Hindlimb muscle (tissue), 1 donor: ENCODE results near the gene MRPL38. TPM values are rescaled to one million over a fixed set of nuclear protein-coding genes. Genes with fewer than 3 reads are reported as not detected.

Source experiments
- DNase-seq: peaks from one replicate; pipeline ENCODE4 v3.0.0-alpha.2; 2013
- polyA plus RNA-seq: library from polyadenylated mRNA; unstranded; fragments of 120-200 nt; gene quantifications from one replicate; pipeline ENCODE4 v1.2.1, GENCODE V29; 2013; ENCODE audit not compliant: insufficient read length

MRPL38 gene
- polyA plus RNA-seq, 1 donor = 68.7 TPM

DNA sequence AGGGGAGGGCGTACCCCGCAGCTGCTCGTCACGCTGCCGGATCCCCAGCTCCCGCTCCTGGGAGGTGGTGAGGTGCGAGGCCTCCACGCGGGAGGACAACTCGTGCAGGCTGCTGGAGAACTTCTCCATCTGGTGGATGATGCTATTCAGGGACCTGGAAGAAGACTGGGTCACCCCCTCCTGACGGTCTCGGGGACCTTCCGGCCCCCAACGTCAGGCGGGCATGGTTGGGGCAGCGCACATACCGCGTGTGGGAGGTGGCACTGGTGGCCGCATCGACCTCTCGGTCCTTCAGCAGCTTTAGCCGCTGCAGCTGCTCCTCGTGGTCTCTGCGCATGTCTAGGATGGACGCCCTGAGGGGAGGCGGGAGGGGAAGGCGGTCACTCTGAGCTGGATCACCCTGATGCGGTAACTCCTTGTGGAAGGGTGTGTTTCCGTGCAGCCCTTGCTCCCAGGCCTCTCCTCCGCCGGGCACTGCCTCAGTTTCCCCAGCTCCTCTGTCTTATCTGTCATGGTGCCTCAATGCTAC lies 13.3 kb upstream of the MRPL38 start:
- no peak for DNase-seq

DNA sequence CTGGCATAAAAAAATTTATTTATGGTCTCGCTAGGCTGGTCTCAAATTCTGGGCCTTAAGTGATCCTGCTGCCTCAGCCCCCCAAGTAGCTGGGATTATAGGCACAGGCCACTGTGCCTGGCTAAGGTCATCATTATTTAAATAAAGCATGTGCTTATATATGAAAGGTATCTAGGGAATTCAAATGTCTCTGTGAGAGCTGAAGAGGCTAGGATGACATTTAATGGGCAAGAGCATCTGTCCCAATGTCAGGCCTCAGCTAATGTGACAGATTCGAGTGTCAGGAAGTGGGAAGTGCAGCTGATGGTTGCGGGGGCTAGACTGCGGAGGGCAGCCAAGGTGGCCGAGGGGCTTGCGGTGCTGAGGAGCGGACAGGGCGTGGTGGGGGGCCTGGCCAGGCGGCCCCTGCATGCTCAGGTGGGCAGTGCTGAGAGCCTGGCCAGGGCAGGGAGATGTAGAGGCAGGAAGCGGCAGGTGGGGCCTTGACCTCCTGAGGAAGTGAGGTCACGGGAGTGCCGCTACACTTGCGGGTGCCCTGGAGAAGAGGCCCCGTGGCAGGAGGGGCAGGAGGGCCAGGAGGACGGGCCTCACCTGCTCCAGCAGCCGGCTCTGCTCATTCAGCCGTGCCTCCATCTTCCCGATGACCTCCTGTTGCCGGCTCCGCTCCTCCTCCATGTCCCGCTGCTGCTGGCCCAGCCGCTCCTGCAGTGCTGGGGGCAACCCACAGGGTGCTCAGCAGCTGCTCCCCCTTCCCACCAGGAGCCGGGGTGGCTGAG lies 12.6 kb upstream of the MRPL38 start:
- DNase-seq = no peak

DNA sequence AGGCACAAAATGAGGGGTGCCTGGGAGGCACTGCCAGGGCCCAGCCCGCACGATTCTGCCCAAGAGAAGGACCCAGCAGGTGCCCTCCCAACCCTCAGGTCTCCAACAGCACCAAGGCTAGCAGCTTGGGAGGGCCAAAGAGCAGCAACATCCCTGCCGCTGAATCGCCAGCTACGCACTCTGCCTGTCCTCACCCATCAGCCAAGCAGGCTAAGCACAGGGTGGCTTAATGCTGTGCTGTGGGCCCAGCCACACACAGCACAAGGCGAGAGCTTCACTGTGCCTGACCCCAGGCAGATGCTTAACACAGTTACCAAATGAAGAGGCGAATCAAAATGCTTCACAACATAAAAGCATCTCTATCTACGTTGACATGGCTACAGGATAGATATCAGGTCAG lies 10.6 kb upstream of the MRPL38 start:
- DNase-seq = no peak

DNA sequence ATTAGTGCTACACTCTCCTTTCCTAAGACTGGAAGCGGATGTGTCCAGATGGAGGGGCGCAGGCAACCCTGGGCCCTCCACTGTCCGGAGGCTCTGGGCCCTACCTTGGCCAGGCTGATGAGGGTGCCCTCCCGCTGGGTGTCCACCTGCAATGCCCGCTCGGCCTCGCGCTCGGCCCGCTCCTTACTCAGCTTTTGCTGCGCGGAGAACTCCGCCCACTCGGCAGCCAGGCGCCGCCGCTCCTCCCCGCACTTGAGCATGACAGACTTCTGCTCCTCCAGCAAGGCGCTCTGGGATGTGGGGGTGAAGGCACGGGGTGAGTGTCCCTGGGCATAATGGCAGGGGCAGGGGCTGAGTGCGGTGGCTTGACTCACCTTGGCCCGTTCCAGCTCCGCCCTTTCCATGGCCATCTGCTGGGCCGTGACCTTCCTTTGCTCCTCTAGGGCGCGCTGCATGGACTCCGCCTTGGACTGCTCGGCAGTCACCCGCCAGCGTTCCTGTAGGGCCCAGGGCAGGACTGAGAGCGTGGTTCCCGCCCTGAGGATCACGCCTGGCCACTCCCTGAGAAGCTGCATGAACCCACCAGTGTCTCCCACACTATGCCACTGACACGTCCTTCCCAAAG lies 10.1 kb upstream of the MRPL38 start:
- DNase-seq = no peak

DNA sequence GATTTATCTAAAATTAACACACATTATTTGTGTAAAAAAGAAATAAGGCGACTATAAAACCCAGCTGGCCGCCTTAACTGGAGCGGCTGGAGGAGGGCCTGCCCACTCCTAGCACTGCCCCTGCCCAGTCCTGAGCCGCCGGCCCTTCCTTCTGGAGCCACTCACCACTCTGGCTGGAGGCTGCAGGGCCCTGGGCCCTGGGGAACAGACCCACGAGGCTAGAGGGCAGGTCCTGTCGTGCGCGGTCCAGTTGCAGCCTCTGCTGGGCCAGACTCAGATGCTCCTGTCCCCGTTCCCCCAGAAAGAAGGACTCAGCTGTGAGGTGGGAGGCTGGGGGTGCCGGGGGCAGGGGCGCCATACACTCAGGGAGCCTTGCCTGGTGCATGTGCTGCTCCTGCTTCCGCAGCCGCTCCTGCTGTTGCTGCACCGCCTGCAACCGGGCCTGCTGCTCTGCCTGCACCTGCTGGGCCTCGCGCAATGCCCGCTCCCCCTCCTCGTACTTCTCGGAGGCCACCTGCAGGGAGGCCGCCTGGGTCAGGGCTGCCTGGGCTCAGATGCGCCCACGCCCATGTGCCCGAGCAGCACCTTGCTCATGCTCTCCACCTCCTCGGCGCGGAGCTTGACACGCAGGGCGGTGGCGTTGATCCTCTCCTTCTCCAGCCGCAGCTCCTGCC lies 9.0 kb upstream of the MRPL38 start:
- DNase-seq = no peak

DNA sequence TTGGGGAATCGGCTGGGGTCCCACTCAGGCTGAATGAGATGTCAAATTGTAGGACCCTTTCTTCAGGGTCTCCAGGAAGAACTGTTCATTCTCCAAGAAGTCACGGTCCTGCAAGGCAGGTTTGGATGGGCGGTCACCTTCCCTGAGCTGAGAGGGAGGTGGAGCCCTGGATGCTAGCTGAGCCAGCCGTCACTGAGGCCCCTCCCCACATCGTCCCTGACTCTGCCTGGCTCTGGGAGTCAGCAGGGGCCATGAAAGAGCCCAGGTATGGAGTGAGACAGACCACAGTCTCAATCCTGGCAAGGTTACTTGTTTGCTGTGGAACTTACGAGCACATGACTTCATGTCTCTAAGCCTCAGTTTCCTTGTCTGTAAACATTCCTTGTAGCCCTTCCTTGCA lies 6.0 kb upstream of the MRPL38 start:
- DNase-seq = no peak

DNA sequence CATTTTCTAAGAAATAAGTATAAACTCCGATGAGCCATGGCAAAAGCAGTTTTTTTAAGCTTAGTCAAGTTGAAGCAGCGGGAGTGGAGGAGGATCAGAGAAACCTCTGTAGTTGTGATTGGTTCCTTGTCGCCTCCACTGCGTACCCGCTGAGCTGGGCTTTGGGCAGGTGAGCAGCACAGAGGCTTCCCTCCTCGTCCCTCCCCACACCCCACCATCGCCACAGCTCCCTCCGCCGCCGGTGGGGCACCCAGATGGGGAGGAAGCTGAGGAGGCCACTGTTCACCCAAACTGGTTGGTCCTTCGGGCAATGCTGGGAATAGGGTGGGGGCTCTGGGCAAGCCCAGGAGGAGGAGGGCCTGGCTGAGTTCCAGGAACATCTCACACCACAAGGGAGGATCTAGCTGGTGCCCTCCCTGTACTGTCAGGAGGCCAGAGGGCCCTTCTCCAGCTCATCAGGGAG lies 5.2 kb upstream of the MRPL38 start:
- no peak for DNase-seq

DNA sequence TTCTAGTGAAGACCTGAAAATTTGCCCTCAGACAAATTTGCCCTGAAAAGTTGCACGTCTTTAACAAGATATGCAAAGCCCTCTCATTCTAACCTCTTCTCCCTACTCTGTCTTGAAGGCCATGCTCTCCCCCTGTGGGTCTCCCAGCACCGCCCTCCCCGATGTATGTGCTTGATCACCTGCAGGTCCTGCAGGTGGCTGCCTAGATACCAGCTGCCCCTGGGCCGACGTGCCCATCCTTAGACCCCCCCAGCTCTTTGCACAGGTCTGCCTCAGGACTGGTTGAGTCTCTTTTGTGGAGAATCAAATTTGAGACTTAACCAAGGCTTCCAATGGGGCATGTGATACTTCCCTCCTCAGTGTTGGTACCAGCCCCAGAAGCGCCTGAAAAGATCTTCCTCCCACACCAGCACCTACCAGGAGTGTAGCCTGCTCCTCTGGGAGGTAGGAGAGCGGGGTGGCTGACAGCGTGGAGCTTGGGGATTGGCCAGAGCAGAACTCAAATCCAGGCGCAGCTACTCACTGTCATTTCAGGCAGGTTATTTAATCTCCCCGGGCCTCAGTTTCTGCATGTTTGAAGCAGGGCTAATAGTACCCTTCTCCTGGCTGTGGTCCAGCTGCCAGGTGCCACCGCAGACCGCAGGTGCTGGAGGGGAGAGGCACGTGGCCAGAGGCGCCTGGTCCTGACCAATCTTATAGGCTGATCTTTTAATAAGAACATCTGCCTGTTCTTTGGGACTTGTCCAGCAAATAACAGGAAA lies 4.5 kb upstream of the MRPL38 start:
- DNase-seq = no peak

DNA sequence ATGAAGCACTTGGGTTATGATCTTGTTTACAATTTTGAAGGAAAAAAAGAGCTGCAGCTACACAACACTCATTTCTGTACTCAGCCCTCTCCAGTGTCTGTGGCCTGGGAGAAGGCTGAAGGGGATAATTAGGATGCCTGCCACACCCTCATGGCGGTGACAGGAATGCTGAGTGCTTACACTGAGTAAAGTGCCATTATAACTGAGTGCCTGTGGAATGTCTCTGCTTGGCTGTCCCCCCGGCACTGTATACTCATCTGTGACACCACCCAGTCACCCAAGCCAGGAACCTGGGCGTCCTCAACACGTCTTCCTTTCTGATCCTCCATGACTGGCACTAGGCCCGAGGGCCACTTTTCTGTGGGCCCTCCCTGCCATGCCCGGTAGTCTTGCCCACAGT lies 3.5 kb upstream of the MRPL38 start:
- no peak for DNase-seq

DNA sequence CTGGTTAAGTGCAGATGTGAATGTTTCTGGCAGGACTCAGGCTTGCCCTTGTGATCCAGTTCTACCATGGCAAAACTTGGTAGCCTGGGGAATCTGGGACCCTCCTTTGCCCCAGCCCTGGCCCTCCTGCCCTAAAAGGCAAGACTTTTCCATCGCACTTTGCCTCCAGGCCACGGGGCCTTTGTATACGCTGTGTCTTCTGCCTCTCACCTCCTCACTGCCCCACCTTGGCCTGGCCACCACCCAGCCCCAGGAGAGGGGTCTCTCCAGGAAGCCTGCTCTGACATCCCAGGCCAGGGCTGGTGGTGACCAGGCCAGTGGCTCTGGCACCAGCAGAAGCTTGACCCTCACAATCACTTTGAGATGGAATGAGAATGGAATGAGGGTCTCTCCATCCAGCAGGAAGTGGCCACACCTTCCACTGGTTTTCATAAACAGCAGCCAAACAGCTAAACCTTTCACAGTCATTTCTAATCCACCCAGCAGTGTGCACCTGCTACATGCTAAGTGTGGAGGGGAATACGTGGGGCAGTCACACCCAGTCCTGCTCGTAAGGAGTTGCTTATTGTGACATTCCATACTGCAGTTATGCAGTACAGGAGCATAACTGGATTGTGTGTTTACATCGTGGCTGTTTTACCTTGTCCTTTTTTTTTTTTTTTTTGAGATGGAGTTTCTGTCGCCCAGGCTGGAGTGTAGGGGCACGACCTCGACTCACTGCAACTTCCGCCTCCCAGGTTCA lies 1.6 kb upstream of the MRPL38 start:
- no peak for DNase-seq

DNA sequence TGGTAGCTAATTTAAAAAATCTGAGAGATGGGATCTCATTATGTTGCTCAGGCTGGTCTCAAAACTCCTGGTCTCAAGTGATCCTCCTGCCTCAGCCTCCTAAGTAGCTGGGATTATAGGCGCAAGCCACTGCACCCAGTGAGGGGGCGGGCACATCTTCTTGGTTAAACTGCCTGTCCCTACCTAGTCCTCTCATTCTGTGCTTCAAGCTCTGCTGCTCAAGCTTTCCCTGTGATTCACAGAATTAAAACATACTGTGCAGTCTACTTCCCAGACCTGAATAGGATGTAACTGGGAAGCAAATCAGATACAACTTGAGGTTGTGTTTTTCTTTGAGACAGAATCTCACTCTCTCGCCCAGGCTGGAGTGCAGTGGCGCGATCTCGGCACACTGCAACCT lies 2.3 kb downstream of the MRPL38 start:
- no peak for DNase-seq

DNA sequence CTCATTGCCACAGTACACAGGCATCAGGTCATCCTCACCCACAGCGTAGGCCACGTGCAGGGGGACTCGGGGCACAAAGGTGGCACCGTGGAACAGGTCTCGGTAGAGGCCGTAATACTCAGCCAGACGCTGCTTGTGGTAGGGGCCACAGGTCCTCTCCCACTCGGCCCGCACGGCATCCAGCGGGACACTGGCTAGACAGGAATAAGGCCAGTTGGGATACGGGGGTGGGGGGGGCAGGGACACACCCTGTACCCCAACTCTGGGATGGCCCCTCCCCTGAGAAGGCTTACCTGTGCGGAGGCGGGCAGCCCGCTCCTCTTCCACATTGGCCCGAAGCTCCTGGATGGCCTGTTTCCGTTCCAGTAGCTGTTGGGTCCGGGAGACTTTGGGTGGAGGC lies 3.0 kb downstream of the MRPL38 start:
- DNase-seq = no peak

DNA sequence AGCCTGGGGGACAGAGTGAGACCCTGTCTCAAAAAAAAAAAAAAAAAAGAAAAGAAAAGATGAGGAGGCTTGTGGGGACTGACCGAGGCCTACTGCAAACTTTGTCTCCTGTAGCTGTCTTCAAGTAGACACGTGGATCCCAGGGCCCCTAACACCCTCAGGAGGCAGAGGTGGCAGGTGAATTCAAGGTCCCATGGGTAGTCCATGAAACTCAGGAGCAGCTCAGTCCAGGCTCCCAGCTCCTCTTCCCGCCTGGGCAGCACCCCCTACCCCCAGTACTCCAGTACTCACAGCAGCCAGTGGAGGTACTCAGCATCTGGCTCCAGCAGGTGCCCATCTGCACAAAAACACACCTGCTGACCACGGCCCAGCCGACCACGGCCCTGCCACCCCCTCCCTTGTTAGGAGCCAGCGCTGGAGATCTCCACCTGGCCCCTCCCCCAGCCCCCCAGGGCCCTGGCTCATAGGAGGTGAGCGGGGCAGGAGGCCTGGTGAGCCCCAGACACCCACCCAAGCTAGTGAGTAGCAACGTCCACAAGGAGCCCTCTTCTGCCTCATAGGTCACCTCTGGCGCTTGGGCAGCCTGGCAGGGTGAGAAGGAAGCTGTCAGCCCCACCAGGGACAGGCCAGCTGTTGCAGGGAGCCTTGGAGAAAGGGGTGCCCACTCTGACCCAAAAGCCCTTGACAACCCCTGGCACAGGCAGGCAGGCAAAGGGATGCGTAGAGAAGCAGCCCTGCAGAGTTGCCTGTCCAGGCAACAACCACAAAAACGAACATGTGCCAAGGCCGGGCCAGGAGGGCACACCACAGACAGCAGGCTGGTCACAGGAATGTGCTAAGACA lies 3.8 kb downstream of the MRPL38 start:
- DNase-seq = no peak

DNA sequence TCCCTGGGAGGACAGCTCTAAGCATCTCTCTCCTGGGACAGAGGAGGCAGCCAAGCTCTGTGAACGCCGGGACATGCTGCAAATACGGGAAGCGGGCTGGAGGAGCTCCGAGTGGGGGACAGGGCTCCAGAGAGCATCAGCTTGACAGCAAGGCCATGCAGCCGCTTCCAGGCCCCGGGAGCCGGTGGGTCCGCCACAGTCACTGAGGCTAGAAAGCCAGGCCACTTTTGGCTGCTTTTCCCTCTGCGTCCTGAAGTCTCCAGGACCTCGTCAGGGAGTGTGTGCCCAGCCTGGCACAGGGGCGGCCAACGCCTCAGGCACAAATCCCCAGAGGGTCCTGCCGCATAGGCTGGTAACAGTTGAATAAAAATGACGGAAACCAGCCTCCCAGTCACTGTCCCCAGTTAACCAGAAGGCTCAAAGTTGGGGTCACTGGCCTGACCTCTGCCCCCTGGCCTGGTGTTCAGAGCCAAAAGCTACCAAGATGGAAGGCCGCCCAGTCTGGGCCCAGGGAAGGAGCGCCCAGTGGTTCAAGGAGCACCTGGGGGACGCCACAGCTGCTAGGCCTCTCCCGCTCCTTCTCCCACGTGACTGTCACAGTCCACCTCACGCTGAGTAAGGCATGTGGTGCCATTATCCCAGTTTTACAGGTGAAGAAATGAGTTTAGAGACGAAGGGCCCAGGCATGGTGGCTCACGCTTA lies 4.8 kb downstream of the MRPL38 start:
- no peak for DNase-seq

DNA sequence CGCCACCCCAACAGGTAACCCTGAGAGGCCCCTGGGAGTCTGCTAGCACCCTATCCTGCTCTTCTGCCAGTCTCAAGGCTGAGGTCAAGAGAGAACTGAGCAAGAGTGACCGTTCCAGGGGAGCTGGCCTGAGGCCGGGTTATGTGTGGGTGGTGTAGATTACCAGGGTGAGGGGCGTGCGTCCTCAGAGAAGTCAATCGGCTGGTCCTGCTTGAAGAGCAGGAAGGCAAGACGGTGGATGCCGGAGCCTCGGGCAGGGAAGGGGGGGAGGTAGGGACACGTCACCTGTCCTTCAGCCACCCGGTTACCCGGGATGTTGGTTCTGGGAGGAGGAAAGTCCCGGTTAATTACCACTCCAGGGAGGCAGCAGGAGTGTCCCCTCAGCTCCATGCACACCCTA lies 5.3 kb downstream of the MRPL38 start:
- no peak for DNase-seq

DNA sequence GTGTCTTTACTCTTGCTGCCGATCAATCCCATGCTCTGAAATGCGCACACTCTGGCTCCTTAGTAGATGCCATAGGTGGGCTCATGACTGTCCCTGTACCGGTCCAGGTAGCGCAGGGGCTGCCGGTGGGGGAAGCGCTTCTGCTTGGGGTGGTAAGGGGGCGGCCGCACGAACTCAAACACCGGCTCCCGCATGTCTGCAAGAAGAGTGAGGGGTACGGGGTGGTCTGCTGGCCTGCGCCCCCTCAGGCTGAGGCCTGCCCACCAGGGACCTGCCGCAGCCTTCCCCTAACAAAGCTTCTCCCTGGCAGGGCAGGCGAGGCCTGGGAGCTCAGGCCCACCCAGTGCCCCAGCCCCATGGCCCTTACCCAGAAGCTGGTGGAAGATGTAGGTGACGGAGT lies 5.9 kb downstream of the MRPL38 start:
- DNase-seq = no peak

DNA sequence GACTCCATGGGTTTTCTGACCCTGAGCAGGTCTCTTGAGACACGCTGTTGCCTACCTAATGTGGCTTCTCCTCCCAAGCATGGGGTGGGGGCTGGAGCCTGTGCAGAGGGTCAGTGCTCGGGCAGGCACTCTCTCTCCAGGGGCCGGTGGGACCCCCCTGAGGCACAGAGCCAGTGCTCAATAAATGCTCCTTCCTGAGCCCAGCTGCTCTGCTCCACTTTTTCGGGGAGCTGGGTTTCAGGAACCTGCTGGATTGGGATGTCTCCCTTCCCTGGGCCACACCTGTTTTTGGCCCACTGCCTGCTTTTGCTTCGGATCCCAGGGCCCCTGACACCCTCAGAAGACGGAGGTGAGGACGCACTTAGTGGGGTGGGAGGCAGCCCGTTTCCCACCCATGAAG lies 6.6 kb downstream of the MRPL38 start:
- no peak for DNase-seq

DNA sequence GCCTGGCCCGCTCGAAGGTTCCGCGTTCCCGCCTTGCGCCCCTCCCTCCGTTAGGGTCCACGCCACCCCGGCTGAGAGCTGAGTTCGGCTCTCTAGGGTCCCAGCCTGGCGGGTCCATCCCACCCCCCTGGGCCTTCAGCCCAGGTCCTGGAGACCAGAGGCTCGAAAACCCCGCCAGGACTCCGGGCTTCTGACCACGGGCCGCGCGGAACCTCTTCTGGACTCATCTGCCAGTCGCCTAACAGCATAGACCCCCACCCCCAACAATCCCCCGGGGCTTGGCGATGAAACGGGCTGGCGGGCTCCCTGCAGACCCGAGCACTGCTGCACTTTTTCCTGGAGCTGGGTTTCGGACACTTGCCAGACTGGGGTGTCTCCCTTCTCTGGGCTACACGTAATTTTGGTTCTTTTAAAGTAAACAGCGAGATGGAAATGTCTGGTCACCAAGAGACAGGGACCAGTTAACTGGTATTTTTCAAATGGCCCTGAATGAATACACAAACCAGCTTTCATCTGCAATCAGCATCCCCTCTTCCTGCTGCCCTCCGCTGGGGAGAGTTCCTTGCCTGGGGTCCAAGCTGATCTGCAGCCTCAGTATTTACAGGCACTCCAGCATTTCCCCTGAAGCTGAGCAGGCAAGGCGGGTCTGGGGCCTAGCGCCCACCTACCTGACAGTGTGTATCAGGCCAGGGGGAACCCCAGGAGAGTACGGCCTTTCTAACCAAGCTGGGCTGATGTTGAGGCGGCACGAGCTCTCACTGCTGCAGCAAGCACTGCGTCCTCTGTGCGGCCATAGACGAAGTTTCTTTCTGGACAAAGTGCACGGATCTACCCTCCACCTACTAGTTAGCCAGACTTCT lies 7.3 kb downstream of the MRPL38 start:
- no peak for DNase-seq

DNA sequence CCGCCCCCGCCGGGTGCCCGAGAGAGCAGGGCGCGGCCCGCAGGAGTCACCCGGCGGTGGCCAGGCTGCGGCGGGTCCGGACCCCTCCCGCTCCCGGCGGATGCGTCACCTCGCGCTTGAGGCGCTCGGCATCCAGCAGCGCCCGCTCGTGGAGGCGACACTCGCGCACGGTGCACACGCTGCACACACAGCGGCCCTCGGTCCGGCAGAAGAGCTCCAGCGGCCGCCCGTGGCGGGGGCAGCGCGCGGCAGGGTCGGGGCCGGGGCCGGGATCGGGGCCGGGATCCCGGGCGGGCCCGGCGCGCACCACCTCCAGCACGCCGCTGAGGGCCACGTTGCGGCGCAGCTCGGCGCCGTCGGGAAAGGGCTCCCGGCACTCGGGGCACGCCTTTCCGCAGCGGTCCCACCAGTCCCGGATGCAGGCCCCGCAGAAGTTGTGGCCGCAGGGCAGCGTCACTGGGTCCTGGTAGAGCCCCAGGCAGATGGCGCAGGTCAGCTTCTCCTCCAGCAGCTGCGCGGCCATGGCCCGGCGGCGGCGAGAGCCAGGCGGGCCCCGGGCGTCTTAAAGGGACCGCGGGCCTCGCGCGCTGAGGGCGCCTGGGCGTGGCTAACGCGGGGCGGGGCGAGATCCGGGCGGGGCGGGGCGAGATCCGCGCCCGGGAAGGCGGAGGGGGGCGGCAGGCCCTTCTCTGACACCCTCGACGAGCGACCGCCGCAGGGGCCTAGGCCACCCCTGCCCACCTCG lies 8.1 kb downstream of the MRPL38 start, which contains the start of gene TRIM65:
TRIM65 (minus strand) TSS at position 537 of the 745 bp plus-strand sequence; CDS start at position 523, 14 bp downstream.
- DNase-seq = peak; percentile 88
